ENCODE measurements around the gene TMEM229A.
"Not testable (repeated sequence)": the region's sequence is repeated elsewhere in the genome, so short reads cannot be mapped to it uniquely, and the experiment has no call there.

The TMEM229A gene

DNA sequence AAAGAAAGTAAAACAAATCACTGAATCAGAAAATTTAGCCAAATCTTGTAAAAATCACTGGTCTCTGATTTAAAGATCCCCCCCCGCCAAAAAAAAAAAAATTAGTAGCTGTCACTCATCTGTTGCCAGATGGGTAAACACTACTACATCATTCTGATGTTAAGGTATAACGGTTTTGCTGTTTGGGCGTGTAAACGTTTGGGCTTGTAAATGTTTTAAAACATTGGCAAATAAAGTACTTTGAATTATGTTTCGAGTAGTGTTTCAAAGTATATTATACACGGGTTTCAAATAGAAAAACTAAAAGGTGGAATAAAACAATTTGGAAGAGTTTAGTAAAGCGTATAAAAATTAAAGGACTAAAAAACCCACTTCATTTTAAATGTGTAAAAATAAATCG lies 1.5 kb downstream of the TMEM229A start:
- DNase-seq = no peak

DNA sequence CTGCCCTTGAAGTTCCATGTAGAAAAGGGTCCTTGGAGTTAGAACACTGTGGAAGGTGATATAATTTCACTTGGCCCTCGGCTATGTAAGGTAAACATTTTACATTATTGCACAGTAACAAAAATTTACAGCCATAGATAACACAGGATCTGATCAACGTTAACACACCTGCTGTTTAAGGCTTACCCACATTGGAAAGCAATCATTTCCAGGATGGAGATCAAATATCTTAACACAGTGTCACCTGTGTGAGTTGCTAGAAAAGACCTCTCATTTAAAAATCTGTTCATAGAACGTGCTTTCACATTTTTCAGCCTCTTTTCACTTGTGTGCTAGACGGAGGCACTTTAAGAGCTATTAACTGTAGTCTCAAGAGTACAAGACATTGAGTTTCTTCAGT lies 1.9 kb downstream of the TMEM229A start:
- no peak for DNase-seq

- DNase-seq = no peak
These were observed 3.3 kb downstream of the TMEM229A start for GRCh38 chr7:124029396-124030188.

- no peak for DNase-seq
These were observed 5.6 kb downstream of the TMEM229A start for GRCh38 chr7:124027236-124027635.

DNA sequence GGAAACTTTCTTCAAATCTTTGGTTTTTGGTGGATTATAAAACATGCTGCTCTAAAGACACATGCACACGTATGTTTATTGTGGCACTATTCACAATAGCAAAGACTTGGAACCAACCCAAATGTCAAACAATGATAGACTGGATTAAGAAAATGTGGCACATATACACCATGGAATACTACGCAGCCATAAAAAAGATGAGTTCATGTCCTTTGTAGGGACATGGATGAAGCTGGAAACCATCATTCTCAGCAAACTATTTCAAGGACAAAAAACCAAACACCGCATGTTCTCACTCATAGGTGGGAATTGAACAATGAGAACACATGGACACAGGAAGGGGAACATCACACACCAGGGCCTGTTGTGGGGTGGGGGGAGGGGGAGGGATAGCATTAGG lies 8.5 kb downstream of the TMEM229A start:
- not testable (repeated sequence) for DNase-seq

GRCh38 chr7:124022551-124022950 lies 10.3 kb downstream of the TMEM229A start:
- DNase-seq = no peak

DNA sequence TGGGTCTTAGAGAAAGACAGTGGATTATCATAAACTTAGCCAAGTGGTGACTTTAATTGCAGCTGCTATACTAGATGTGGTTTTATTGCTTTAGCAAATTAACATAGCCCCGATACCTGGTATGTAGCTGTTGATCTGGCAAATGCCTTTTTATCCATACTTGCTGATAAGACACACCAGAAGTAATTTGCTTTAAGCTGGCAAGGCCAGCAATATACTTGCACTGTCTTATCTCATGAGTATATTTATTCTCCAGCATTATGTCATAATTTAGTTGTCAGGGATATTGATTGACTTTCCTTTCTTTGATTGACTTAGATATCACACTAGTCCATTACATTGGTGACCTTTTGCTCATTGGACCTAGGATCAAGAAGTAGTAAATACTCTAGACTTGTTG lies 12.8 kb downstream of the TMEM229A start:
- no peak for DNase-seq

DNA sequence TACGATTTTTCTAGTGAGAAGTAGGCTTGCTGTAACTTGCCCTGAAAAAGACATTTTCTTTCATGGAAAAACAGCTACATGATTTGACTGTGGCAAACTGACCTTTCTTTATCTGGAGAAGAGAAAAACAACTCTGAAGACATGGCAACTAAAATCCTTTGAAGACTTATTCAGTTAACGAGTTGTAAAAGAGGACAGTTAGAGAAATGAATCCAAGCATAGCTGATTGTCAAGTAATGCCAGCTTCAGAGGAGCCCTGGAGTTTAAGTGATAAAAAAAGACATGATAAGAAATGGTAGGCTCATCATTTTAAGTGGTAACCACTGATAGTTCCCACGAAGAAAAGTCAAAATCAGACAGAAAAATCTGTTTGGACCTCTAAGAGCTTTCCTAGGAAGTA lies 19.6 kb downstream of the TMEM229A start:
- no peak for DNase-seq

DNA sequence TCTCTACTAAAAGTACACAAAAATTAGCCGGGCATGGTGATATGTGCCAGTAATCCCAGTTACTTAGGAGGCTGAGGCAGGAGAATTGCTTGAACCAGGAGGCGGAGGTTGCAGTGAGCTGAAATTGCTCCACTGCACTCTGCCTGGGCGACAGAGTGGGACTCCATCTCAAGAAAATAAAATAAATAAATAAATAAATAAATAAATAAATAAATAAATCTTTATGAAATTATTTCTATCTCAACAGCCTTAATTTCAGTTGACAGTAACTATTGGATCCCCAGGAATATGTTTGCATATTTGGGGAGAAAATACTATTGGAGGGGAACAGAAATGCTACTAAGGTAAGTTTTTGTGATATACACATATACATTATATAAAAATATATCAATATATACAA lies 20.0 kb downstream of the TMEM229A start:
- no peak for DNase-seq

DNA sequence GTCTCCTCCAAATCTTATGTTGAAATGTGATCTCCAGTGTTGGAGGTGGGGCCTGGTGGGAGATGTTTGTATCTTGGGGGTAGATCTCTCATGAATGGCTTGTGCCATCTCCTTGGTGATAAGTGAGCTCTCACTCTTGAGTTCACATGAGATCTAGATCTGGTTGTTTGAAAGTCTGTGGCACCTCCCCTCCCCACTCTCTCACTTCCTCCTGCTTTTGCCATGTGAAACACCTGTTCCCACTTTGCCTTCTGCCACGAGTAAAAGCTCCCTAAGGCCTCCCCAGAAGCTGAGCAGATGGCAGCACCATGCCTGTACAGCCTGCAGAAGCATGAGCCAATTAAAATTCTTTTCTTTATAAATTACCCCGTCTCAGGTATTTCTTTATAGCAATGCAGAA lies 23.5 kb downstream of the TMEM229A start:
- DNase-seq = no peak

GRCh38 chr7:124008296-124008695 lies 24.6 kb downstream of the TMEM229A start:
- not testable (repeated sequence) for DNase-seq

GRCh38 chr7:123999703-124000102 lies 33.2 kb downstream of the TMEM229A start:
- no peak for DNase-seq

DNA sequence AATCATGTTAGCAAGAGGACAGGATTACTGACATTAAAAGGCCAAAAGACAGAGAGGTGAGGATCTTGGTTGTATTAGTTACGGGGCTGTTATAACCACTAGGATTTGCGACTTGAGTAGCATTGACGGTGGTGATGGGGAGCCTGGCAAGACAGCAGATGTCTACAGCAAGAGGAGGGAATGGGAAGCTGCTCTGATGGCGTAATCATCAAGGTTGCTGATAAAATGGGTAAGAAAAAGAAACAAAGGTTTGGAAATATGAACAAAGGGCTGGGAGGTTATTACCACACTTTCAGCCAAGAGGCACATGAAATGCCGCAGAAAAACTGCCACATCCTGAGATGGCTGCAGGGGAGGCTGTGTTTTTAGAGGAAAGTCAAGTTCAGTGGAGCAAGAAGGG lies 33.9 kb downstream of the TMEM229A start:
- no peak for DNase-seq

- no peak for DNase-seq
These were observed 36.6 kb downstream of the TMEM229A start for GRCh38 chr7:123996327-123996625.

GRCh38 chr7:123995617-123996326 lies 37.1 kb downstream of the TMEM229A start:
- no peak for DNase-seq

- DNase-seq = no peak
These were observed 38.4 kb downstream of the TMEM229A start for GRCh38 chr7:123994449-123994848.

- no peak for DNase-seq
These were observed 38.9 kb downstream of the TMEM229A start for GRCh38 chr7:123993996-123994395.

DNA sequence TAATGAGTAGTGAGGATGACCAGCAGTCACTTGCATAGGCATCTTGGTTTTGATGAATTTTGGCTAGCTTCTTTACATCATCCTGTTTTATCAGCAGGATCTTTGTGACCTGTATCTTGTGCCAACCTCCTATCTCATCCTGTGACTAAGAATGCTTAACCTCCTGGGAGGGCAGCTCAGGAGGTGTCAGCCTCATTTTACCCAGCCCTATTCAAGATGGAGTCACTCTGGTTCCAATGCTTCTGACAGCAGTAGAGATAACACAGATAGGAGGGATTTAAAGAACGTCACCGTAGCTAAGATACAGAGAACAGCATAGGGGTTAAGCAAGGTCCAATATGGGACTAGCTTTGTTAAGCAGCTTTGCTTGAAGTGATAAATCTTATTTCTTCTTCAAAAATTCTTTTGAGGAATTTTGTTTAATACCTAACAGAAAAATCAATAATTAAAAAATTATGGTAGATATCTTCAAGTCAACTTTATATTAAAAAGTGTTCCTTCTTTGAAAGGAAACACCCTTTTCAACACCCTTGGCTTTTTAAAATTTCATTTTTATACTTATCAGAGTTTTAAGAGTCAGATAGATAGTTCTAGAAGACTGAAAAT lies 39.9 kb downstream of the TMEM229A start:
- no peak for DNase-seq

- no peak for DNase-seq
These were observed 45.4 kb downstream of the TMEM229A start for GRCh38 chr7:123987445-123987844.
